ENCODE measurements around the gene TTC27.

GRCh38 chr2:32807662-32808061 is 179.8 kb downstream of the TTC27 start:
- TF ChIP-seq ZNF274 (IDR thresholded peaks at IDR 0.05; ENCODE audit: low read depth, low read length) (no peak), YY1 (IDR thresholded peaks at IDR 0.05; ENCODE audit: insufficient read depth, insufficient read length) (no peak)

Measured in NT2/D1 (cell line).